A172 (cell line): ENCODE data around the gene EGR1. TPM values are rescaled to one million over a fixed set of nuclear protein-coding genes. Genes with fewer than 3 reads are reported as not detected.
A peak's percentile ranks its signal among the peaks of the same experiment; 100 is the strongest.

Experiments
- DNase-seq: peaks from one replicate; pipeline ENCODE4 v3.0.0-alpha.2; 2015; ENCODE audit warnings: low spot score
- total RNA-seq: library from RNA; depleted of rRNA; stranded (reverse); fragments of >200 nt; shearing (Covaris generic); gene quantifications from 2 replicates; pipeline ENCODE4 v1.2.3, GENCODE V29; 2014

EGR1 gene
- total RNA-seq, 1 experiment from 2014 or later, result 4.3 TPM

GRCh38 chr5:138452720-138453119 is 12.6 kb upstream of the EGR1 start:
- DNase-seq, result no peak

GRCh38 chr5:138453590-138453989 is 11.7 kb upstream of the EGR1 start:
- no peak for DNase-seq

GRCh38 chr5:138454121-138454520 is 11.2 kb upstream of the EGR1 start:
- DNase-seq, result no peak

GRCh38 chr5:138455232-138455930 is 9.9 kb upstream of the EGR1 start:
- no peak for DNase-seq

GRCh38 chr5:138457531-138458275 is 7.6 kb upstream of the EGR1 start:
- DNase-seq, result no peak

GRCh38 chr5:138458384-138458783 is 6.9 kb upstream of the EGR1 start:
- DNase-seq, result no peak

- DNase-seq, result no peak
Measured at GRCh38 chr5:138458856-138459255, 6.4 kb upstream of the EGR1 start.

GRCh38 chr5:138459311-138459933 is 5.9 kb upstream of the EGR1 start:
- no peak for DNase-seq

GRCh38 chr5:138460032-138460693 is 5.1 kb upstream of the EGR1 start:
- DNase-seq, result no peak

GRCh38 chr5:138461343-138462125 is 3.7 kb upstream of the EGR1 start:
- peak; percentile 84 for DNase-seq

- no peak for DNase-seq
Measured at GRCh38 chr5:138463419-138464007, 1.8 kb upstream of the EGR1 start.

- peak; percentile 89 for DNase-seq
Measured at GRCh38 chr5:138464008-138464387, 1.3 kb upstream of the EGR1 start.

GRCh38 chr5:138464388-138465260 is 655 bp upstream of the EGR1 start:
- peak; percentile 99 for DNase-seq

GRCh38 chr5:138466125-138466899 is 1.0 kb downstream of the EGR1 start:
- no peak for DNase-seq

GRCh38 chr5:138466900-138467710 is 1.8 kb downstream of the EGR1 start:
- DNase-seq, result no peak

- DNase-seq, result peak; percentile 30
Measured at GRCh38 chr5:138467711-138468132, 2.4 kb downstream of the EGR1 start.

GRCh38 chr5:138468133-138468965 is 3.1 kb downstream of the EGR1 start:
- DNase-seq, result peak; percentile 52
